ENCODE measurements around the gene GORAB.

Gene GORAB

DNA sequence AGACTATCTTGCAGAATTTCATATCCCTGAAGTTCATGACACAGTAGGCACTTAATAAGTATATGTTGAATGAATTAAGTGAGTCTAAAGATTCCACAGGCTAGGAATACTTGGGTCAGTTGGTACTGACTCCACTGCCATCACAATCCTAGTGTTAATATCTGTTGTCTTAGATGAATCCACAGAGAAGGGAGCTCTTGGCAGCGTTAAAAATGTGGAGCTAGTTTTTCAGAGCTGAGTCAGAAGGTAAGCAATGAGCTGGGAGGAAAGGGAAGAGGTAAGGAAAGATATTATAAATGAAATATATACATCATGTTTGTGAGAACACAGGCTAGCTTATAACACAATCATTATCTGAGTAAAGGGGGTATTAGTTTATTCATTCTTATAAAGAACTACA lies 21.8 kb upstream of the GORAB start:
- Histone ChIP-seq H2AK5ac (ENCODE audit: low read length, severe bottlenecking) (no peak overlapping the region), H3K9me3 (ENCODE audit: control insufficient read depth, low read length) (no peaks in the 10 kb centered on the region), H2BK12ac (ENCODE audit: low read length in 2 of 2) (no peak overlapping the region), H3K23ac (ENCODE audit: low read length in 2 of 2) (no peak overlapping the region), H2BK15ac (ENCODE audit: low read depth, poor library complexity, severe bottlenecking) (no peak overlapping the region), H2BK5ac (ENCODE audit: low read depth, low read length, poor library complexity, severe bottlenecking) (no peak overlapping the region), H3K36me3 (ENCODE audit: control insufficient read depth in 1 of 2, insufficient read depth in 2 of 2, low read depth in 1 of 2, low read length in 2 of 2) (no peaks in the 10 kb centered on the region), H3K27me3 (ENCODE audit: control insufficient read depth in 1 of 2, insufficient read depth in 1 of 2, low read length in 2 of 2) (no peaks in the 10 kb centered on the region), H3K18ac (ENCODE audit: low read depth in 1 of 2, low read length in 2 of 2) (no peak overlapping the region), H3K4me2 (ENCODE audit: low read length, poor library complexity, severe bottlenecking) (no peak overlapping the region), H4K8ac (ENCODE audit: low read length) (no peak overlapping the region), H3K4ac (ENCODE audit: low read depth in 1 of 2, low read length in 2 of 2) (no peak overlapping the region), H2AFZ (ENCODE audit: low read depth, low read length) (no peak overlapping the region), H3K9ac (ENCODE audit: low read length) (no peak overlapping the region), H2BK120ac (ENCODE audit: low read depth, low read length) (no peak overlapping the region), H3K4me3 (ENCODE audit: insufficient read depth in 1 of 2, low read depth in 1 of 2, low read length in 2 of 2) (no peak overlapping the region), H3K14ac (ENCODE audit: low read length in 2 of 2) (no peak overlapping the region), H3K27ac (ENCODE audit: low read length, poor library complexity, severe bottlenecking) (no peak overlapping the region), H3K79me1 (replicated peaks; ENCODE audit: low read length, poor library complexity, severe bottlenecking) (no peaks in the 10 kb centered on the region), H3K4me1 (ENCODE audit: control insufficient read depth, insufficient read depth, low read depth, low read length) (no peaks in the 10 kb centered on the region), H4K91ac (ENCODE audit: low read length) (no peak overlapping the region)
- no CpG with 5 or more reads among the region's 1 CpG for WGBS
- no peak for DNase-seq

DNA sequence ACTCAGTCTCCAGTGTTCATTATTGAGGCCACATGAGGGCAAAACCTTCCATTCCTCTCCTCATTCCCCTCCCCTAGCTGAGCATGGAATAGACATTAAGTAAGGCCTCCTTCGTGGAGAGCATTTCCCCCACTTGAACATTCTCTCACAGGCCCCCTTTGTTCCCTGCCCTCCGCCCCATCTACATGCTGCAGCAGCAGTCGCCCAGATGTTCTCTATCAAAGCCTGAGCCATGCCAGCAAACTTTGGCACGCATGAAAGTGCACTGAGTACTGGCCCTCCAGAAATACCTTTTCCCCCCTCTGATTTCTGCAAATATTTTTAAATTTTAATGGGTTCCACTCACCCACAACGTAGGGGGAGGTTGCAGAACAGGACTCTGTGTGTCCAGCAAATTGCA lies 20.9 kb upstream of the GORAB start:
- no peak overlapping the region for H2BK15ac ChIP-seq (ENCODE audit: low read depth, poor library complexity, severe bottlenecking)
- 73% methylated on average over 5 of the region's 5 CpGs for WGBS
- H3K18ac ChIP-seq (ENCODE audit: low read depth in 1 of 2, low read length in 2 of 2), result no peak overlapping the region
- no peaks in the 10 kb centered on the region for H3K36me3 ChIP-seq (ENCODE audit: control insufficient read depth in 1 of 2, insufficient read depth in 2 of 2, low read depth in 1 of 2, low read length in 2 of 2)
- H3K79me1 ChIP-seq (replicated peaks; ENCODE audit: low read length, poor library complexity, severe bottlenecking), result no peaks in the 10 kb centered on the region
- no peaks in the 10 kb centered on the region for H3K27me3 ChIP-seq (ENCODE audit: control insufficient read depth in 1 of 2, insufficient read depth in 1 of 2, low read length in 2 of 2)
- no peaks in the 10 kb centered on the region for H3K9me3 ChIP-seq (ENCODE audit: control insufficient read depth, low read length)
- no peak overlapping the region for H2AK5ac ChIP-seq (ENCODE audit: low read length, severe bottlenecking)
- no peak overlapping the region for H3K27ac ChIP-seq (ENCODE audit: low read length, poor library complexity, severe bottlenecking)
- no peak overlapping the region for H3K9ac ChIP-seq (ENCODE audit: low read length)
- no peak overlapping the region for H3K4ac ChIP-seq (ENCODE audit: low read depth in 1 of 2, low read length in 2 of 2)
- no peak overlapping the region for H3K23ac ChIP-seq (ENCODE audit: low read length in 2 of 2)
- H3K4me1 ChIP-seq (ENCODE audit: control insufficient read depth, insufficient read depth, low read depth, low read length), result no peaks in the 10 kb centered on the region
- no peak overlapping the region for H2BK120ac ChIP-seq (ENCODE audit: low read depth, low read length)
- no peak overlapping the region for H2BK12ac ChIP-seq (ENCODE audit: low read length in 2 of 2)
- H3K14ac ChIP-seq (ENCODE audit: low read length in 2 of 2), result no peak overlapping the region
- DNase-seq, result no peak
- H4K91ac ChIP-seq (ENCODE audit: low read length), result no peak overlapping the region
- H3K4me3 ChIP-seq (ENCODE audit: insufficient read depth in 1 of 2, low read depth in 1 of 2, low read length in 2 of 2), result no peak overlapping the region
- H2BK5ac ChIP-seq (ENCODE audit: low read depth, low read length, poor library complexity, severe bottlenecking), result no peak overlapping the region
- H3K4me2 ChIP-seq (ENCODE audit: low read length, poor library complexity, severe bottlenecking), result no peak overlapping the region
- no peak overlapping the region for H2AFZ ChIP-seq (ENCODE audit: low read depth, low read length)
- no peak overlapping the region for H4K8ac ChIP-seq (ENCODE audit: low read length)

DNA sequence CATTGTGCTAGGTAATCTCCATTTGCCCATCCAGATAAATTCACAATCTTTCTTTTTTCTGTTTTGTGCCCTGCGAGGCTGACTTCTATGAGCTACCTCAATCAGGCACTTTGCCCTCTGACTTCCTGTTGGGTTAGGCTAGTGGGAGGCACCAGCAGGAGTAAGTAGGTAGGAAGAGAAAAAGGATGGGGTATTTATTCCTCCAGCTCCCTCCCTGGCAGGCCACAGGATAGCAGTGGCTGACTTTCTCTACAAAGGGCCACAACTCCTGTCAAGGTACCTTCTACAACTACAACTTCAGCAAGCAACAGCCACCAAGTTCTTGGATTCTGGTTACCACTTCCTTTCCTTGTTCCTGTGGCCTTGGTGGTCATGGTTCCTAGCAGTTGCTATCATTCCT lies 18.8 kb upstream of the GORAB start:
- Histone ChIP-seq H3K36me3 (ENCODE audit: control insufficient read depth in 1 of 2, insufficient read depth in 2 of 2, low read depth in 1 of 2, low read length in 2 of 2) (peaks cover 0 to 3% of the 10 kb centered on the region in 2 experiments), H2AK5ac (ENCODE audit: low read length, severe bottlenecking) (no peak overlapping the region), H3K79me1 (replicated peaks; ENCODE audit: low read length, poor library complexity, severe bottlenecking) (no peaks in the 10 kb centered on the region), H4K91ac (ENCODE audit: low read length) (no peak overlapping the region), H3K9ac (ENCODE audit: low read length) (no peak overlapping the region), H3K9me3 (ENCODE audit: control insufficient read depth, low read length) (no peaks in the 10 kb centered on the region), H3K18ac (ENCODE audit: low read depth in 1 of 2, low read length in 2 of 2) (no peak overlapping the region), H3K27me3 (ENCODE audit: control insufficient read depth in 1 of 2, insufficient read depth in 1 of 2, low read length in 2 of 2) (no peaks in the 10 kb centered on the region), H2BK120ac (ENCODE audit: low read depth, low read length) (no peak overlapping the region), H2BK12ac (ENCODE audit: low read length in 2 of 2) (no peak overlapping the region), H3K4me2 (ENCODE audit: low read length, poor library complexity, severe bottlenecking) (no peak overlapping the region), H4K8ac (ENCODE audit: low read length) (no peak overlapping the region), H3K4ac (ENCODE audit: low read depth in 1 of 2, low read length in 2 of 2) (no peak overlapping the region), H3K4me3 (ENCODE audit: insufficient read depth in 1 of 2, low read depth in 1 of 2, low read length in 2 of 2) (no peak overlapping the region), H3K4me1 (ENCODE audit: control insufficient read depth, insufficient read depth, low read depth, low read length) (no peaks in the 10 kb centered on the region), H3K23ac (ENCODE audit: low read length in 2 of 2) (no peak overlapping the region), H3K14ac (ENCODE audit: low read length in 2 of 2) (no peak overlapping the region), H3K27ac (ENCODE audit: low read length, poor library complexity, severe bottlenecking) (no peak overlapping the region), H2BK15ac (ENCODE audit: low read depth, poor library complexity, severe bottlenecking) (no peak overlapping the region), H2AFZ (ENCODE audit: low read depth, low read length) (no peak overlapping the region), H2BK5ac (ENCODE audit: low read depth, low read length, poor library complexity, severe bottlenecking) (no peak overlapping the region)
- DNase-seq, result no peak
- WGBS, result 89% methylated on average over 1 of the region's 1 CpG

DNA sequence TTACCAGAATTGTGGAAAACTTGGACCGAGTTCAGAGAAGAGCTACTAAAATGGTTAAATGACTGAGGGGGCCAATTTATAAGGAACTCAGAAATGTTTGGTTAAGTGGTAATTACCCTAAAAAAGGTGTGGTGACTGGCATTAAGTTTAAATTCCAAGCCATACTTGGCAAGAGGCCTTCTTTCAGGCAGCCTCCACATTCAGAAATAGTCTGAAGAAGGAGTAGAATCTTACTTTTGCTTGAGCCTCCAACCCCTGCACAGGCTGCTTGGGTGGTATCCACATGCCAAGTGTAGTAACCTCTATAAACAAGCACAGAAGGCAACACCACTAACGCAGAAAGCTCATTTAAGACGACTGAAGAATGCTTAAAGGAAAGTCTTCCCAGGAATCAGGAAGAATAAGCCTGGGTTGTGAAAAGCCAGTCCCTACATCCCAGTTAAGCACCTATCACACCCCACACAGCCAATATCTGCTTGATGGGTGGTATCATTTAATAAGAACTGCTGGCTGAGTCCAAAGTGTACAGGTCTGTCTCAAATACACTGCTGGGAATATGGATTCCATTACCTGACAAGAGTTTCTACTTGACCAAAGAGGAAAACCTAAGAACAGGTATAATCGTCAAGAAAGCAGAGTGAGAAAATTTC lies 13.7 kb upstream of the GORAB start:
- H3K27me3 ChIP-seq (ENCODE audit: control insufficient read depth in 1 of 2, insufficient read depth in 1 of 2, low read length in 2 of 2), result no peaks in the 10 kb centered on the region
- H4K8ac ChIP-seq (ENCODE audit: low read length), result no peak overlapping the region
- H3K4me3 ChIP-seq (ENCODE audit: insufficient read depth in 1 of 2, low read depth in 1 of 2, low read length in 2 of 2), result no peak overlapping the region
- H2BK12ac ChIP-seq (ENCODE audit: low read length in 2 of 2), result no peak overlapping the region
- no peak for DNase-seq
- no peaks in the 10 kb centered on the region for H3K9me3 ChIP-seq (ENCODE audit: control insufficient read depth, low read length)
- H3K23ac ChIP-seq (ENCODE audit: low read length in 2 of 2), result no peak overlapping the region
- H3K9ac ChIP-seq (ENCODE audit: low read length), result no peak overlapping the region
- no peak overlapping the region for H2BK120ac ChIP-seq (ENCODE audit: low read depth, low read length)
- no peak overlapping the region for H4K91ac ChIP-seq (ENCODE audit: low read length)
- no peak overlapping the region for H2BK5ac ChIP-seq (ENCODE audit: low read depth, low read length, poor library complexity, severe bottlenecking)
- no peak overlapping the region for H3K4ac ChIP-seq (ENCODE audit: low read depth in 1 of 2, low read length in 2 of 2)
- no peak overlapping the region for H3K4me2 ChIP-seq (ENCODE audit: low read length, poor library complexity, severe bottlenecking)
- H2AFZ ChIP-seq (ENCODE audit: low read depth, low read length), result no peak overlapping the region
- H3K4me1 ChIP-seq (ENCODE audit: control insufficient read depth, insufficient read depth, low read depth, low read length), result no peaks in the 10 kb centered on the region
- WGBS, result 88% methylated on average over 1 of the region's 4 CpGs
- no peak overlapping the region for H2BK15ac ChIP-seq (ENCODE audit: low read depth, poor library complexity, severe bottlenecking)
- no peak overlapping the region for H2AK5ac ChIP-seq (ENCODE audit: low read length, severe bottlenecking)
- peaks cover 0 to 3% of the 10 kb centered on the region in 2 experiments for H3K36me3 ChIP-seq (ENCODE audit: control insufficient read depth in 1 of 2, insufficient read depth in 2 of 2, low read depth in 1 of 2, low read length in 2 of 2)
- no peak overlapping the region for H3K14ac ChIP-seq (ENCODE audit: low read length in 2 of 2)
- no peak overlapping the region for H3K27ac ChIP-seq (ENCODE audit: low read length, poor library complexity, severe bottlenecking)
- H3K18ac ChIP-seq (ENCODE audit: low read depth in 1 of 2, low read length in 2 of 2), result no peak overlapping the region
- H3K79me1 ChIP-seq (replicated peaks; ENCODE audit: low read length, poor library complexity, severe bottlenecking), result no peaks in the 10 kb centered on the region
